Loucy (cell line): ENCODE results near the gene BLTP2.
A peak's percentile ranks its signal among the peaks of the same experiment; 100 is the strongest.

Source experiments
- H2AFZ ChIP-seq: fragments of 200-600 bp; sonication (generic); 2 replicates; pipeline ENCODE4 v1.6.0; 2016; ENCODE audit warnings: antibody characterized with exemption, mild to moderate bottlenecking, low read length, moderate library complexity
- H3F3A ChIP-seq: fragments of 200-600 bp; 2 replicates; pipeline ENCODE4 v1.6.0; 2016; ENCODE audit warnings: antibody characterized with exemption, low read depth, mild to moderate bottlenecking
- H3K27me3 ChIP-seq: fragments of 200-600 bp; sonication (generic); 2 replicates; pipeline ENCODE4 v1.6.1; 2014; ENCODE audit warnings: low read length, mild to moderate bottlenecking; ENCODE audit not compliant: insufficient read depth, poor library complexity, severe bottlenecking
- H3K36me3 ChIP-seq: fragments of 200-600 bp; sonication (generic); 2 replicates; pipeline ENCODE4 v1.6.1; 2016; ENCODE audit warnings: low read length; ENCODE audit not compliant: insufficient read depth
- H3K4me1 ChIP-seq: fragments of 200-600 bp; sonication (generic); 2 replicates; pipeline ENCODE4 v1.5.1; 2014; ENCODE audit warnings: low read length, mild to moderate bottlenecking; ENCODE audit not compliant: insufficient read depth, poor library complexity, severe bottlenecking
- H3K4me2 ChIP-seq: fragments of 200-600 bp; sonication (generic); 2 replicates; pipeline ENCODE4 v1.6.0; 2014; ENCODE audit warnings: antibody characterized with exemption, low read length, low read depth, mild to moderate bottlenecking; ENCODE audit not compliant: poor library complexity, severe bottlenecking
- H3K4me3 ChIP-seq: fragments of 200-600 bp; sonication (generic); 2 replicates; pipeline ENCODE4 v1.5.1; 2014; ENCODE audit warnings: low read length, mild to moderate bottlenecking, mixed read lengths; ENCODE audit not compliant: poor library complexity, severe bottlenecking
- H3K79me2 ChIP-seq: fragments of 200-600 bp; sonication (generic); 2 replicates; pipeline ENCODE4 v1.6.1; 2014; ENCODE audit warnings: low read length; ENCODE audit not compliant: insufficient read depth
- H3K9ac ChIP-seq: fragments of 200-600 bp; sonication (generic); 2 replicates; pipeline ENCODE4 v1.6.0; 2014; ENCODE audit warnings: mild to moderate bottlenecking, low read depth, low read length, moderate library complexity; ENCODE audit not compliant: poor library complexity, severe bottlenecking
- H3K9me2 ChIP-seq: fragments of 200-600 bp; sonication (generic); replicated peaks from 2 replicates; pipeline ENCODE4 v1.6.1; 2016; ENCODE audit warnings: low read depth, low read length, mixed read lengths
- H3K9me3 ChIP-seq: fragments of 200-600 bp; sonication (generic); 2 replicates; pipeline ENCODE4 v1.6.1; 2014; ENCODE audit warnings: mild to moderate bottlenecking, antibody characterized with exemption, low read length, low read depth; ENCODE audit not compliant: insufficient read depth
- H4K20me1 ChIP-seq: fragments of 200-600 bp; sonication (generic); 2 replicates; pipeline ENCODE4 v1.6.0; 2014; ENCODE audit warnings: antibody characterized with exemption, low read length, mild to moderate bottlenecking; ENCODE audit not compliant: insufficient read depth, poor library complexity, severe bottlenecking
- EZH2phosphoT487 ChIP-seq: fragments of 200-600 bp; IDR thresholded peaks from 2 replicates; pipeline ENCODE4 v1.6.1; 2018; ENCODE audit warnings: antibody characterized with exemption, mild to moderate bottlenecking, moderate library complexity, borderline replicate concordance
- TF ChIP-seq, protein P1 (sequence below): fragments of 200-600 bp; sonication (generic); conservative IDR thresholded peaks from 2 replicates; pipeline ENCODE4 v1.5.1; 2014; ENCODE audit warnings: mild to moderate bottlenecking, antibody characterized with exemption, low read length

Gene BLTP2

DNA sequence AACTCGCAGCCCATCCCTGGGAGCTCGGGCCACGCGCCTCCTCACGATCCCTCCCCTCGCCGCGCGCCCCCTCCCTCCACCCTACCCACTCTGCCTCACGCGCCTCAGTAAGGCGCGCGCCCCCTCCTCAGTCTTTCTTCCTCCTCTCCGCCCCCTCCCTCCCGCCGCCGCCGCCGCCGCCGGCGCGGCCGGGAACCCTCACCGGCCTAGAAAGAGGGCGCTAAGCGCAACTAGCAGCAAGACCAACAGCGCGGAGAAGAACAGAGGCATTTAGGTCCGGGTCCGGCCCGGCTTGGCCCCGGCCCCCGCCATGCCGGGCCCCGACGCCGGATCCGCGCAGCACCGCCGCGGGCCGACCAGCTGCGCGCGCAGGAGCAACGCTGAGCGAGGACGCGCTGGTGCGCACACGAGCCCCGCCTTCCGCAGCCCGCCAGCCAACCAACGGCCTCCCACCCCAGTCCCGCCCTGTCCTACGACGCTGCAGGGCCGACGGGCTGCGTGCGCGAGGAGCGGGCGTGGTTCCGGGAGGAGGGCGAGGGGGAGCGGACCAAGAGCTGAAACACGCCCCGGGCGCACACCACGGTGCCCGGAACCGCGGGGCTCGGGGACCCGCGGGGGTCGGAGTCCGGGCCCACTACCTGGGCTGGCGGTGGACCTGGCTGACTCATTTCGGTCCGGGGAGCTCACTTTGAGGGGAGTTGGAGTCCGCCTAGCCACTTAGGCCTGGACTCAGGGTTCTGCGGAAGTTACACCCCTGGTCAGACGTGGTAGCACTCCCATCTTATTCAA is at the start of gene BLTP2:
TSS of gene BLTP2 (minus strand) at position 372 of the 789 bp plus-strand sequence. CDS start at position 270, 102 bp downstream.
- H3K4me1 ChIP-seq, result peaks cover 30% of the 10 kb centered on the region
- H3K9ac ChIP-seq, result peak within 1 kb of the TSS; percentile 84
- no peaks in the 10 kb centered on the region for H3K9me2 ChIP-seq
- TF ChIP-seq, protein P1, sequence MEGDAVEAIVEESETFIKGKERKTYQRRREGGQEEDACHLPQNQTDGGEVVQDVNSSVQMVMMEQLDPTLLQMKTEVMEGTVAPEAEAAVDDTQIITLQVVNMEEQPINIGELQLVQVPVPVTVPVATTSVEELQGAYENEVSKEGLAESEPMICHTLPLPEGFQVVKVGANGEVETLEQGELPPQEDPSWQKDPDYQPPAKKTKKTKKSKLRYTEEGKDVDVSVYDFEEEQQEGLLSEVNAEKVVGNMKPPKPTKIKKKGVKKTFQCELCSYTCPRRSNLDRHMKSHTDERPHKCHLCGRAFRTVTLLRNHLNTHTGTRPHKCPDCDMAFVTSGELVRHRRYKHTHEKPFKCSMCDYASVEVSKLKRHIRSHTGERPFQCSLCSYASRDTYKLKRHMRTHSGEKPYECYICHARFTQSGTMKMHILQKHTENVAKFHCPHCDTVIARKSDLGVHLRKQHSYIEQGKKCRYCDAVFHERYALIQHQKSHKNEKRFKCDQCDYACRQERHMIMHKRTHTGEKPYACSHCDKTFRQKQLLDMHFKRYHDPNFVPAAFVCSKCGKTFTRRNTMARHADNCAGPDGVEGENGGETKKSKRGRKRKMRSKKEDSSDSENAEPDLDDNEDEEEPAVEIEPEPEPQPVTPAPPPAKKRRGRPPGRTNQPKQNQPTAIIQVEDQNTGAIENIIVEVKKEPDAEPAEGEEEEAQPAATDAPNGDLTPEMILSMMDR, result no peak
- no peak for TF ChIP-seq EZH2phosphoT487
- no peaks in the 10 kb centered on the region for H3K9me3 ChIP-seq
- H4K20me1 ChIP-seq, result peaks cover 28% of the 10 kb centered on the region
- no peaks in the 10 kb centered on the region for H3K27me3 ChIP-seq
- H3K4me2 ChIP-seq, result peak within 1 kb of the TSS; percentile 91
- peaks cover 49% of the 10 kb centered on the region for H3K79me2 ChIP-seq
- H3K36me3 ChIP-seq, result peaks cover 30% of the 10 kb centered on the region; the same call in 1 of the 2 replicates
- peak within 1 kb of the TSS; percentile 73 for H2AFZ ChIP-seq
- H3F3A ChIP-seq, result no peaks in the 10 kb centered on the region
- peak within 1 kb of the TSS; percentile 96 for H3K4me3 ChIP-seq

DNA sequence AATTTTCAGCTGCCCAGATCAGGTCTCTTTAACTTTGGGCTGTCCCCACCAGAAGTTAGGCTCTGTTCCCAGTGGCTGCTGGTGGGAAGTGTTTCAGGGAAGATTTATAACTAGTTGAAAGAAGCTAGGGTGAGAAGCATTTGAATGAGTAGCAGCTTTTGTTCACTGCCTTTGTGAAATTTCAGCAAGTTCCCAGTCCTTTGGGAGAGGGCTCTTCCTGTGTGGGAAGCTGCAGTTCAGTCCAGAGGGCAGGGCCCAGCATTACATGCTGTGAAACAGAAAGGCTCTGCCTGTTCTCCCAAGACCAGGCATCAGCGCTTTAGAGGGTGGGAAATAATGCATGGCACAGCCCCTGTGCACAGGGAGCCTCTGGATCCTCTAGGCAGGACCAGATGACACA is 48.9 kb upstream of the BLTP2 start:
- Histone ChIP-seq H3K4me3 (no peak overlapping the region), H3F3A (no peaks in the 10 kb centered on the region), H4K20me1 (no peaks in the 10 kb centered on the region), H3K9ac (no peak overlapping the region), H3K79me2 (no peaks in the 10 kb centered on the region), H3K27me3 (no peaks in the 10 kb centered on the region), H3K4me2 (no peak overlapping the region), H2AFZ (no peak overlapping the region), H3K9me2 (no peaks in the 10 kb centered on the region), H3K4me1 (no peaks in the 10 kb centered on the region), H3K9me3 (no peaks in the 10 kb centered on the region), H3K36me3 (peaks cover 81% of the 10 kb centered on the region)
- TF ChIP-seq EZH2phosphoT487, result no peak
- TF ChIP-seq, protein P1, result no peak

DNA sequence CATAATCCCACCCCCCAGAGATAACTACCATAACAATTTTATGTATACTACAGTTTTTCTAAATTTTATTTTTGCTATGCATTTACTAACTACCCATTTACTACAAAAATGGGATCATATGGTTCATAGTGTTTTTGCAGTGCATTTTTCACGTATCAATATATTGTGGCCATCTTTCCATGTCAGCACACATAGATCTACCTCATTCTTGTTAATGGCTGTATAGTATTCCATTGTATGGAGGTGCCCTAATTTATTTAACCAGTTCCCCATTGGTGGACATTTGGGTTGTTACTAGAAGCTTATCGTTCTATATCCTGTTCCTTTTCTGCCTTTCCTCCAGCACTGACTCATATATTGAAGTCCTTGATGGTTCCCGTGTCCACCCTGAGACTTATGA is 44.1 kb upstream of the BLTP2 start:
- H3K36me3 ChIP-seq, result peaks cover 80% of the 10 kb centered on the region
- no peaks in the 10 kb centered on the region for H3K9me2 ChIP-seq
- no peaks in the 10 kb centered on the region for H4K20me1 ChIP-seq
- H3K4me3 ChIP-seq, result no peak overlapping the region
- H3K79me2 ChIP-seq, result no peaks in the 10 kb centered on the region
- H3K4me1 ChIP-seq, result no peaks in the 10 kb centered on the region
- no peaks in the 10 kb centered on the region for H3K9me3 ChIP-seq
- TF ChIP-seq, protein P1, result no peak
- no peak for TF ChIP-seq EZH2phosphoT487
- H3K27me3 ChIP-seq, result no peaks in the 10 kb centered on the region
- no peaks in the 10 kb centered on the region for H3F3A ChIP-seq
- no peak overlapping the region for H3K9ac ChIP-seq
- H2AFZ ChIP-seq, result no peak overlapping the region
- no peak overlapping the region for H3K4me2 ChIP-seq
